GM19035 (cell line): ENCODE data around the gene USP22.

Source experiments
- ATAC-seq: cut with Tn5 transposase; IDR thresholded peaks from one replicate; pipeline ENCODE4 v1.9.1; 2021; ENCODE audit not compliant: unreplicated experiment

Gene USP22

DNA sequence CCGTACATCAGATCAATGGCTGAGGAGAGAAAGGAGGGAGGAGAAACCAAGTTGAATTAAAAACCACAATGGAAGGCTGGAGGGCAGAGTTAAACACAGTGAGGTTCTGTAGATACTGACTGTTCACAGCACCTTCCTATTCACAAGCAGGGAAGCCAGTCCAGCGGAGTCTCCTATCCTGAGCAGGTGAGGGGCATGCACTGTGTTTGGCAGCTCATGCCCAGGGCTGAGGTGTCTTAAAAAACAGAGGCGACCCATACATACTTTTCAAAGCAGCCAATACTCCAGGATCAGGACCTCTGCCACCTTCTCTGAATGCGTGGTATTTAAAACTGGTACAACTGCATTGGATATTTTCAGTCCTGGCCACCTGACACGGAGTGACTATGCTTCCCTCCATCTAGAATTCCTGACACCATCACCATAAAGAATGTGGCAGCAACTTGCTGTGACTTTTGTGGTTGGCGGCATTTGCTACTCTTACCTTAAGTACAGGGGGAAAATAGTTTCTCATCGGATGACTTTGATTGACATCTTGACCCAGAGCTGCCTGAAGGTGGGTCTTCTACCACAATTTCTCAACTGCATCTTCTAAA, 21.5 kb downstream of the USP22 start:
- ATAC-seq: no peak

DNA sequence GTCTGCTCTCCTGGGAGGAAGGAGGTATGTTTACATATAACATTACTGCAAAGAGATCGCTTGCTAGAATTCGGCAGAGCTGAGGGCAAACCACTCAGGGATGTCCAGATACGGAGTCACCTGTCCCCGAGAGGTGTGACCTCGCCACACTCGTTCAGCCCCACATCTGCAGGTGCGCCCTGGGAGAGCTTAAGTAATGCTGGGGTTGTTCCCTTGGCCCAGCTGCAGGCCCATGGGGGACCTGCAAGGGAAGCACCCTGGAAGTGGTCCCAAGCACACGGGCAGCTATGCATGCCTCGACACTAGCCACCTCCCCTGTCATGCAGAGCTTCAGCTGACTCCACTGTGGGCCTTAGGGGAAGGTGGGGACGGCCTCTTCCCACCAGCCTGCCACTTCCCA, 22.2 kb downstream of the USP22 start:
- no peak for ATAC-seq

DNA sequence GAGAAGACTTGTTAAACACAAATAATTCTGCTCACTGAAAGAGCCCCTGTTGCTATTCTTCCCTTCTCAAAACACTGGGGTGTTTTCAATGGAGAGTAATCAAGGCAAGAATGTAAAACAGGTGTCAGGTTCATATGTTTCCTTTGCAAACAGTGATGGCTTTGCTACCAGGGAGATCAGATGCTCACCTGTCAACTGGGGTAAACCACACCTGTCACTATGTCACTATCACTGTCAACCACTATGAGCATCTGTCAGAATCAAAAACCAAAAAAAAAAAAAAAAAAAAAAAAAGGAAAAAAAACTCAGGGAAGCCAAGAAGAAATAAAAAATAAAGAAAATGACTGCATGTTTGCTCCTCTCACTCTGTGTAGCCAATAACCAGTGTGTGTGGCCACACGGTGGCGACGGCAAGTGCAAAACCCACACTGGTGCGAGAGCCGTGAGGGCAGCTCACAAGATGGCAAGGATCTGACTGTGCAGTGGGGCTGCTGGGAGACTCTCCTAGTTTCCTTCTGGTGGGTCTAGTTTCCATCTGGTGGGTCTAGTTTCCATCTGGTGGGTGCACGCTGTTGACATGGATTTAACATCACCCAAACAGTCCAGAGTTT, 22.7 kb downstream of the USP22 start:
- peak; percentile 76 for ATAC-seq

DNA sequence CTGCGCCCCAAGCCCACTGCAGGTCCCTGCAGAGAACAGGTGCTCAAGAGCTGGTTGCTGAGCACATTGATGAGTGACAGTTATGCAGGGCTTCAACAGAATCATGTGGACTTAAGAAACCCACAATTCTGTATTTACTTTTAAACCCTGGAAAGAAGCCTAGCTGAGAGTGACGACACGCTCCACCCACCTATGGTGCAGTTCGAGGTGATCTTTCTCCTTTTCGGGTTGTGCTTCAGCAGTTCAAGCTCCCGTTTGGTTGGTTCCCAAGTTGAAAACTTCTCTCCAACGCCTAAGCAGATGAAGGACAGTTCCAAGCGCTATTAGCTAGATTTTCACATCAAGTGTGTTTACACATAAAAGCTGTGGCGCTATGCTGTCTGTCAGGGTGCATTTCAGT, 23.9 kb downstream of the USP22 start:
- ATAC-seq: no peak

DNA sequence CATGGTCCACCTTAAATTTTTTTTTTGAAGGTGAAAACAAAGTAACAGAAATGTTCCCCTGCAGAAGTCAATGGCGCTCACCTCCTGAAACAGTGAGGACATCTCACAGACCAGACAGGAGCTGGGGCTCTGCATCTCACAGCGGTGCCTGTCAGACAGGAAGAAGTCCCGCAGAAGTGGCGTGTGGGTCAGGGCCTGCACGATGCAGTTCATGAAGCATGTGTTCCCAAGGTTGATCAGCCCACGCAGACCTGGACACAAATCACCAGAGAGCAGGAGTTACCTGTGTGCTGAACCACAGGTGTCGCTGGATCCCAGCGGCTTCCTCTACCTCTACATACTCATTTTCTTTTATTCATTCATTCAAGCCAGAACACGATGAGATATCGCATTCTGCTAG, 24.9 kb downstream of the USP22 start:
- no peak for ATAC-seq

DNA sequence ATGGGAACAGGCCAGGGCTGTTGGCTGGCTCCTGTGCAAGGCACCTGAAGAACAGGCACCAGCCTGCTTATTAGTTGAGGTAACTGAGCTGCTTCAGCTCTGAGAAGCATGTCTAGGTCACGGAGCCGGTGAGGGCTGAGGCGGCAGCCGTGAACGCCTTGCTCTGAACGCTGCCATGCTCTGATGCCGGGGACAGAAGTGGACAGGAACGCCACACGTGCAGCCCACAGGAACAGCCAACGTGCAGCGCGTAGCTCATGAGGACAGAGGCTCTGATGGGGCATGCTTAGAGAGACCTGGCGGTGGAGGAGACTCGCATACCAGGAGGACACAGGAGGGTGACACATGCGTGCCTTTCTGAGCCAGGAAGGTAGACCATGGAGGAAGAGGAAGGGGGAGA, 25.6 kb downstream of the USP22 start:
- ATAC-seq: no peak

DNA sequence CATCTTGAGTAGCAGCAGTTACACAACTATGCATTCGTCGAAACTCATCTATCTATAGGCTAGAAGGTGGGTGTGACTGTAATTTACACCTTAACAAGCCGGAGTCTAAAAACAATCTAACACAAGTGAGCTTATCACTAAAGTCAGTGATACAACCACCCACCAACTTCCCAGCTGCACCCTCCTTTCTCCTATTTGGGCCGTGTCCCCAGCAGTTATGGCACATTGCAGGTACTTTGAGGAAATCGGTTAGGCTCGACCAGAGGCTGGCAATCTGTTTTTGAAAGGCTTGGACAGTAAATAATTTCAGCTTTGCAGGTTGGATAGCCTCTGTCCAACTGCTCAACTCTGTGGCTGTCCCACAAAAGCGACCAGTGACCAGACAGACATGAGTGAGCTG, 26.0 kb downstream of the USP22 start:
- ATAC-seq: no peak

DNA sequence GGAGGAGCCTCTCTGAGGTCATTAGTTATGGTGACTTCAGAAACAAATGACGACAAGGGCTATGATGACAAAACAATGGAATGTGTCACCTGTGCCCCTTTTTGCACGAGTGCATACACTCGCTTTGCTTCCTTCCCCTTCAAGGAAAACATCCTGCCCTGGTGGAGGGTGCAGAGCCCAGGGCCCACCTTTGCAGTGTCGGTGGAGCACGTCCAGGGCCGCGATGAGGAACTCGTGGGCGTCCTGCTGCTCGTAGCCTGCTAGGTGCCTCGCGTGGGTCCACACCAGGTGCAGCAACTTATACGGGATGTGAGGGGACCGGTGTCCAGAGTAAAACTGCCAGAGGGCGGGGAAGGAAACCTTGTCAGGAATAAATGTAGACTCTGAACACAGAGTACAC, 27.2 kb downstream of the USP22 start:
- ATAC-seq: no peak

DNA sequence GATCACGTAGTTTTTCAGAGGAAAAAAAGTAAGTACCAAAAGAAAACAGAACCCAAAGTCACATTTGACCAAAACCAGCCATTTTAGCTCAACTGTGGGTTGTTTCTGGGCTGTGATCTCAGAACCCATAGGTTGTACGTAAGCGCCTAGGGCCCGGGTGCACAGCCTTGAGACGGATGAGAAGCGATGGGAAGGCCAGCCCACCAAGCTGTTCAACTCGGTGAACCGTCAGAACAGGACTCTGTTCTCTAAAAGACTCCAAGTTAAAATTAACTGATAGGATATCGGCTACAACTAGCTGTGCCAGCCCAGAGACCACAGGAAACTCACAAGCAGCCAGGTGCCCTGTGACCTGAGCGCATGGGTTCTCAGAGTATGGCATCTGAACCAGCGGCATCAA, 28.3 kb downstream of the USP22 start:
- ATAC-seq: no peak

DNA sequence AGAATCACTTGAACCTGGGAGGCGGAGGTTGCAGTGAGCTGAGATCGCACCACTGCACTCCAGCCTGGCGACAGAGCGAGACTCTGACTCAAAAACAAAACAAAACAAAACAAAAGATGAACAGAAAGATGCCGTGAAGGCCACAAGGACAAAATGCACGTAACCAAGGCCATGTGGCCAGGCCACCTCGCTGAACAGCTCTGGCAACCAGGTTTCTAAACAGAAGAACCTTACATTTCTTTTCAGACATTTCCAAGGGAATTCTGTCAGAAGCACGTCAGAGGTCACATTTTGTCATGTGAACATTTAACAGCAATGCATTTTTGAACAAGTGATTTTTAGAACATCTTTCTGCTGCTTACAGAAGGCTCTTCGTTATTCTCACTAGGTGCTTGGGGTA, 28.8 kb downstream of the USP22 start:
- ATAC-seq: no peak

DNA sequence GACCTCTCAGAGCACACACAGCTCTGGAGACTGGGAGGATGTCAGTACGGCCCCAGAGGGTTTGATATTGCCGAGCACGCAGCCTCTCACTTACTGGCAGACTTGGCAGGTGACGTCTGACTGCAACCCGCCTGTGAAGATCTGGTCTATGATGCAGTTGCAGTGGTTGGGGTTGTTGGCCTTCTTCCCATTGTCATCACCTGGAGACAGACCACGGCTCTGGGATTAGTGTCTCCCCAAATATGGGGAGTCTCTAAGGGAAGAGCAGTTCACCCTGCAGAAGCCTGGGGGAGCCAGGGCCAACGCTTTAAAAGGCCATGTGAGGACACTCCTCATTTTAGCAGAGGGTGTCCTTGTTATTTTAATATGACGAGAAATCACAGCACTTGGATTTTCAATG, 30.1 kb downstream of the USP22 start:
- ATAC-seq: no peak

DNA sequence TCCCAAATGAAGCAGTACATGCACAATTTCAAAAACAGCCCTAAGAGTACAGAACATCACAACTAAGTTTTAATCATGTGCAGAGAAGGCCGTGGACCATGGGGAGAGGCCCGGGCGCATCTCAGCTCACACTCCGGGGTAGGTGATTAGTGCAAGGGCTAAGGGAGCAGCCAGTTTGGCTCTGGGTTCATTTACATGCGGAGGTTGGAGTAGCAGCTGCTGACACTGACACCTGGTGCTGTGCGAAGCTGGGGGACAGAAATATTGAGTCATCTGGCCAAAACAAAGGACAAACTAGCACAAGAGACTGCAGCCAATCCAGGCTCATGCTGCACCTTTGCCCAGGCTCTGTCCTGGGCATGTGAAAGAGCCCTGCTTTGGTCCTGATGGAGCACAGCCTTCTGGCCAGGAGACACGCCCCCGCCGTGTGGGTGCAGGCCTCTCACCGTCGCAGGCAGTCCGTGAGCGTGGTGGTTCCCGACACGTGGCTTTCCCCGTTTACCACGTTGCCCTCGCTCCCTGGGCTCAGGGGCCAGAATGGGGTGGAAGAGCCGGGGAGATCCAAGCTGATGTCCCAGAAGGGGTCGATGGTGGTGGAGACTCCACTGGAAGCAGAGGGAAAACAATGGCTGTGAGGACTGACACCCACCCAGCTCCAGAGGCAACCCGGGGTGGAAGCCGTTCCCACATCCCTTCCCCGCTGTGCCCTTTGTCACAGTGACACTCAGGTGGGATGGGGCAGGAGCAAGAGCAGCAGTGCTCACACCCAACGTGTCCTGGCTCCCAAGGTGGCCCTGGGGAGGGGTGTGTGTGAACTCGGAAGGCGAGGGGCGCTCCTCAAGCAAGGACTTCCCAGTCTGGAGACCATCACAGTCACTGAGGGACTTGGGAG, 31.9 kb downstream of the USP22 start:
- no peak for ATAC-seq

DNA sequence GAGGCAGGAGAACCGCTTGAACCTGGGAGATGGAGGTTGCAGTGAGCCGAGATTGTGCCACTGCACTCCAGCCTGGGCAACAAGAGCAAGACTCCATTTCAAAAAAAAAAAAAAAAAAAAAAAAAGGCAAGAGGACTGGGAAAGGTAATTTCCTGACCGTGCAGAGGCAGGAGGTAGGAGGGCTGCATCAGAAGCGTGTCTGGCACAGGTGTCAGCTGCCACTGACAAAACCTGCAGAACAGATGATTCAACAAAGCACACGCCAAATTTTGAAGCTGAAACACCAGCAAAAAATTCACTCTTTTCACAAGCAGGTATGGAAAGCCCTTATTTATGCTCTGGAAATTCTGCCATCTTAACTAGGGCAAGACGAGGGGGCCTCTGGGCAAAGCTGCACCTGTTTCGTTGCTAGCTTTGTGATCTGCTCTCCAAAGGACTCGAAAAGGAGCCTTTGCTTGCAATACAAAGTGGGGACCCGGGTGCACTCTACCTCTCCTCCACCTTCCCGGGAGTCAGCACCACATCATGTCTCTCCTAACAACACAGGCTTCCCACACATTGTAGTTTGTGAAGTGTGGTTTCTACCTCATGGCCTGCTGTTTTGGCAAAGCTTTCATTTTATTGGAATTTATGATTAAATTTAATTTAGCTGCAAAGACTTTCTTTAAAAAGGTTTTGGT, 33.7 kb downstream of the USP22 start:
- no peak for ATAC-seq

DNA sequence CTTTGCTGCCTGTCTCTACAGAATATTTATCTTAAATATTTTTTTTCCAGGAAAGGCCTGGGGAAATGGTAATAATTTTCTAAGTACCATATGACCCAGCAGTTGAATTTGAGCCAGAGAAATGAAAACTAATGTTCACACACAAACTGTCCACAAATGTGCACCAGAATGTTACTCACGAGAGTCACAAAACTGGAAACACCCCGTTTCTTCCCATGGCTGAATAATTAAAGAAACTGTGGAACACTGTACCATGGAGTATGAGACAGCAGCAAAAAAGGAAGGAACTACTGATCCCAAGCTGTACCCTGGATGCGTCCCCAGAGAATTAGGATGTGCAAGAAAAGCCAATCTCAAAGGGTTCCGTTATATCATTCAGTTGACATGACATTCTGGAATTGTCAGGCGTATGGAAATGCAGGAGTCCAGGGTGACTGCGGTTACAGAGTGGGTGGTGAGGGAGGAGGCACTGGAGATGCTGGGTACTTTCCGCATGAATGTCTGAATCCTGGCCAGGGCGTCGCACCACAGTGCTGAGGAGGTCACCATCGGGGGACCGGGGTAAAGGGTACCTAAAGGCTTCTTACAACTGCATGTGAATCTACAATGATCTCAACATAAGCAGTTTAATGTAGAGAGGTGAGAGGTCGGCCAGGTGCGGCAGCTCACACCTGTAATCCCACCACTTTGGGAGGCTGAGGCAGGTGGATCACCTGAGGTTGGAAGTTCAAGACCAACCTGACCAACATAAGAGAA, 34.5 kb downstream of the USP22 start:
- no peak for ATAC-seq

DNA sequence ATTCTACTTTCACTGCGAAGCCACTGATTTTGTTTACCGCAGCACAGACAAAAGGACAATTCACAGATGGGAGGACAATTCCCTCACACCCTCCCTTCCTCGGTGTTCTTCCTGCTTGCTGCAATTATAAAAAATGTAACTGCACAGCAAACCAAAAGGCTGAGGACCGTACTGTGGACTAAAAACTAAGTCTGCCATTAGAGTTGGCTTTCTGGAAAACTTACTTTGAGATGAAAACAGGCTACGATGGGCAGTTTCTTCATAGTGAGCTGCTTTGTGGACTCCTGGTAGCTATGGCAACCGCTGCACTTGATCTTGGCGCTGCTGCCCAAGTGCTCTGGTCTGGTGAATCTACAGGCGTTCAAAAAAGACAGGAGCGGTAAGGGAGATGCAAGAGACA, 35.2 kb downstream of the USP22 start:
- ATAC-seq: no peak

DNA sequence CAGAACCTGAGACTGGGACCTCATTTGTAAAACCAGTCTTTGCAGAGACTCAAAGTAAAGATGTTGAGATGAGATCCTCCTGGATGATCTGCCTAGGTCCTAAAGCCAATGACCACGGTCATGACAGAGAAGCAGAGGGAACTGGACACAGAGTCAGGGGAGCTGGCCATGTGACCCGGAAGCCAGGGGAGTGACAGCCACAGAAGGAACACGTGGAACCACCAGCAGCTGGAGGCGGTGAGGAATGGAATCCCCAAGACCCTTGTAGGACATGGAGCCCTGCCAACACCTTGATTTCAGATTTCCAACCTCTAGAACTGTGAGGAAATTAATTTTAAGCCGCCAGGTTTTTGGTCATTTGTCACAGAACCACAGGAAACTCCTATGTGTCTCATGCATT, 37.0 kb downstream of the USP22 start:
- ATAC-seq: no peak

DNA sequence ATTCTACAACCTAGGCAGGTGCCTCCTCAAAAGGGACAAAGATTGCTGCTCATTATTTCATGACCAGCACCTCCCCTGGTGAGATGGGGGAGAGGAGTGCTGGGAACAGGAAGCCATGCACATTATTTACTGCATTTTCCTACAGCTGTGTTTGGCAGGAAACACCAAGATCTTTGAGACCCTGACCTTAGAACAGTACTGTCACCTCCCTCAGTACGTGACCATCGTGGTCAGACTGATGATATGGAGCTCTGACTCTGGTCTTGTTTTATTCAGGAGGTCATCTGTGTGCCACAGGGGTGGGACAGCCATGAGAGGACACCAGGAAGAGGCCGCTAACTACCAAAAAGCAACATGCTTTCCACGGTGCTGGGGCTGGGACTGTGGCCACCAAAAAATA, 37.4 kb downstream of the USP22 start:
- ATAC-seq: no peak

DNA sequence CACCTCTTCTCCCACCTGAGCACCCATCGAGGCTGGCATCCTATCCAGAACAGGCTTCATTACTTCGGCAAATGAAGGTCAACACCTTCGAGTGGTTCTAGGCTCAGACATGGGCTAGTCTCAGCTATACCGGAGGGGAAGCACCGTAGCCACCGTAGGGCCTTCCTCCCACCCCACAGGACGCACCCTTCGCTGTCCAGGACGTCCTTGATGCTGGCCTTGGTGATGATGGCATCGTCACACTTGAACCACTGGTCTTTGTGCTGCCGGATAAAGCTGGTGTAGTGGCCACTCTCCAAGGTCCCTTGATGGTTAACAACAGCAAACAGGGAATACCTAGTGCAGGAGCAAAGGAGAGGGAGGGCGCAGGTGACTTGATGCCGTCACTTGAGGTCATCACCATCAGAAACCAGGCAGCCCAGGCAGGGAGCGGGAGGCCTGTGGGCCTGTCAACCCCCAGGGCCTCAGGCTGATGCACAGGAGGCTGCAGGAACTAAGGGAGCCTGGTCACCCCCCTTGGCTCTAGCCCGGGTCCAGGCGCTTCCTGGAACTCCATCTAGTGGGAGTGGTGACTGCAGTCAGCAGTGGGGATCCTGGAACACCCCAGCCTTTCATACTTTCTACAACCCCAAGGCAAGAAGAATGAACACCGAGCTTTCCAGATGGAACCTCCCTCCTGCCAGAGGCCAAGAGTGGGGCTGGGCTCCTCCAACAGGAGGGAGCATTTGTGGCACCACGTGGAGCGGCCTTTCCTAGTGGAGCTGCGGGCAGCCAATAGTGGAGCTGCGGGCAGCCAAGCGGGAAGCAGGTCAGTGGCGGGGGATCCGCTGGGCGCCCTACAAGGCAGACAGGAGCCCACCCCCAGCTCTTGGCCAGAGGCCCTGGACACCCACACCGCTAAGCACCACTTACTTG, 38.5 kb downstream of the USP22 start:
- ATAC-seq: no peak

DNA sequence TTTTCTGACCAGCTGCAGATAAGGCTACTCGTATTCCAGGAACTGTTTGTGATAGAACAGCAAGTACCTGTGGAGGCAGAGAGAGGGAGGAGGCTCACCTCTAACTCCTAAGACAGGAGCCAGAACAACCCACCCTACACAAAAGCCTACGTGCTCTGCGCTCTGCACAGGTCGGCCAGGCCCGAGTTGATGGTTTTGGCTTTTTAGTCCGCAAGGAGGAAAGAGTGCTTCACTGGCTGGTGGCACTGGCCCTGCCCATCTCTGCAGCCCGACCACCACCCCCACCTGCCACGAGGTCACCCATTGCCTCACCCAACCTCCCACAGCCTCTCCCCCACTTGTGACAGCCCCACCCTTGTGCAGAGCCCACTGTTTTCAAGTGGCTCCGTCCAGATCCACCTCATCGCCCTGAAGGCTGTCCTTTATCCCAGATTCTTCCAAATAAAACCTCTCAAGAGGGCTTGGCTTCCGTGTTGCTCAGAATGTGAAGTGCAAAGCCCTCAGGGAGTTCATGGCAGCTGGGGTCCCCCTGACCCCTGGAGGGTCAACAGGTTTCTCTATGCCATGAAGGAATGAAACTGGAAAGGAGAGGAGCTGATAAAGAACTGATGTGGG, 39.7 kb downstream of the USP22 start:
- ATAC-seq: no peak
